ENCODE measurements around the gene FEN1.

FEN1 gene

DNA sequence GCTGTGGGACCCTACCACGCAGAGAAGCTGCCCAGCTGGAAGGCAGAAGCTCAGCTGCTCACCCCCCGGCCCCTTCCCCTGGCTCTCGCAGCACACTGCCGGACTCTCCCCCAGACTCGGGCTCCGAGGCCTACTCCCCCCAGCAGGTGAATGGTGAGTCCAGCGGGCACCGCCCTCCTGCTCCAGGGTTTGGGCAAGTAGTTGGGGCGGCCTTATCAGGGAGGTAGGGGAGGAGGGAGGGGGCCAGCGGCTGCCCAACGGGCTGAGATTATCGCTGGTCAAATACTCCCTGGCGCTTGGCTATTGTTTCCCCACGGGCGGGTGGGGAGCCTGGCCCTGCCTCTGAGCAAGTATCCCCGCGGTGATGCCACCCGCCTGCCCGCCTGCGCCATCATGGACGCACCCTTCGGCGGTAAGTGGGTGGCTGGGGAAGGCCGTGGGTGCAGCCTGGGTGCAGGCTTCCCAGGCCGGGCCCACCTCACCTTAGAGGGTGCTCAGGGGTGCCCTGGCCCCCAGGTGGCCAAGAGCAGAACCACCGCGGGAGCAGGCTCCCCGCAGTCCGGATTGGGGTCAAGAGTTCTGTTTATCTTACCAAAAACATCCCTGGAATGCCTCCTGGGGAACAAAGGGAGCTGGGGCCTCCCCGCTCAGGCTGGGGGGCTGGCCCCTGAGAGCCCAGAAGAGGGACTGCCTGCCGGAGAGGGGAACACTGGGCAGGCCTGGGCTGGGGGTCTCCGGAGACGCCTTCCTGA, 23.4 kb upstream of the FEN1 start:
- TF ChIP-seq, protein P1, sequence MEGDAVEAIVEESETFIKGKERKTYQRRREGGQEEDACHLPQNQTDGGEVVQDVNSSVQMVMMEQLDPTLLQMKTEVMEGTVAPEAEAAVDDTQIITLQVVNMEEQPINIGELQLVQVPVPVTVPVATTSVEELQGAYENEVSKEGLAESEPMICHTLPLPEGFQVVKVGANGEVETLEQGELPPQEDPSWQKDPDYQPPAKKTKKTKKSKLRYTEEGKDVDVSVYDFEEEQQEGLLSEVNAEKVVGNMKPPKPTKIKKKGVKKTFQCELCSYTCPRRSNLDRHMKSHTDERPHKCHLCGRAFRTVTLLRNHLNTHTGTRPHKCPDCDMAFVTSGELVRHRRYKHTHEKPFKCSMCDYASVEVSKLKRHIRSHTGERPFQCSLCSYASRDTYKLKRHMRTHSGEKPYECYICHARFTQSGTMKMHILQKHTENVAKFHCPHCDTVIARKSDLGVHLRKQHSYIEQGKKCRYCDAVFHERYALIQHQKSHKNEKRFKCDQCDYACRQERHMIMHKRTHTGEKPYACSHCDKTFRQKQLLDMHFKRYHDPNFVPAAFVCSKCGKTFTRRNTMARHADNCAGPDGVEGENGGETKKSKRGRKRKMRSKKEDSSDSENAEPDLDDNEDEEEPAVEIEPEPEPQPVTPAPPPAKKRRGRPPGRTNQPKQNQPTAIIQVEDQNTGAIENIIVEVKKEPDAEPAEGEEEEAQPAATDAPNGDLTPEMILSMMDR (IDR thresholded peaks at IDR 0.05; ENCODE audit: control extremely low read depth, extremely low read depth, low read depth, missing control alignments), result no peak
- CTCF ChIA-PET, result no interaction called here
- DNase-seq (ENCODE audit: extremely low spot score), result no peak
- POLR2A ChIA-PET, result interaction anchor here (1.0 kb wide), 1 partner anchor 23 kb away, joined by 3 read pairs; the partner anchor contains the start of gene TMEM258

DNA sequence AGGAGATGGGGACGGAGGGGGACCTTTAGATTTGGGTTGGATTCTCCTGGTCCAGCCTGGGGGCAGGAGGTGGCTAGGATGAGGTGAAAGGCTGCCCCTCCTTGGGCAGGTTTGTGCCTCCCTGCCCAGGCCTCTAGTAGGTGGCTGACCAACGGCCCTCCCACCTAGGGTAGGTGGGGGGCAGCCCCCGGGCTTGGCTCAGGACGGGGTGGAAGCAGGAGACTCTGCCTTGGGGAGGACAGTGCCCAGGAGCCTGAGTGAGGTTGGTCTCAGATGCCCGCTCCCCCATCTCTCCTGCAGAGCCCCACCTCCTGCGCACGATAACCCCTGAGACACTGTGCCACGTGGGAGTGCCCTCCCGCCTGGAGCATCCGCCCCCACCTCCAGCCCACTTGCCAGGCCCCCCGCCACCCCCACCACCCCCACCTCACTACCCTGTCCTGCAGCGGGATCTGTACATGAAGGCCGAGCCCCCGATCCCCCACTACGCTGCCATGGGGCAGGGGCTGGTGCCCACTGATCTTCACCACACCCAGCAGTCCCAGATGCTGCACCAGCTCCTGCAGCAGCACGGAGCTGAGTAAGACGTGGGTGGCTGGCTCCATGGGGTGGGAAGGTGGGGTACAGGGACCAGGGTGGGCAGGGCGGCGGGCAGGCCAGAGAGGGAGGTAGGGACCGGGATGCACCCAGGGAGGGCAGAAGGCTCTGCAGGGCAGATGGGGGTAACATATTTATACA, 22.6 kb upstream of the FEN1 start:
- TF ChIP-seq, protein P1 (IDR thresholded peaks at IDR 0.05; ENCODE audit: control extremely low read depth, extremely low read depth, low read depth, missing control alignments), result no peak
- DNase-seq (ENCODE audit: extremely low spot score), result no peak
- ChIA-PET POLR2A (no interaction called here), CTCF (interaction anchor here (1.1 to 1.2 kb wide), 2 partner anchors 18 to 23 kb away, joined by 3 to 5 read pairs; no protein-coding TSS in a partner anchor)

- CTCF ChIA-PET, result interaction anchor here (1.1 to 1.5 kb wide), 4 partner anchors 16 to 24 kb away, joined by 3 to 7 read pairs (median 4); no protein-coding TSS in a partner anchor
- POLR2A ChIA-PET, result no interaction called here
Observed at GRCh38 chr11:61771195-61771894, 21.4 kb upstream of the FEN1 start.

GRCh38 chr11:61771985-61772455, 20.7 kb upstream of the FEN1 start:
- CTCF ChIA-PET, result interaction anchor here (1.3 to 1.5 kb wide), 2 partner anchors 17 to 24 kb away, joined by 4 to 7 read pairs; no protein-coding TSS in a partner anchor
- no peak for DNase-seq (ENCODE audit: extremely low spot score)
- POLR2A ChIA-PET, result interaction anchor here (0.5 kb wide), 1 partner anchor 246 kb away, joined by 3 read pairs; no protein-coding TSS in a partner anchor
- TF ChIP-seq, protein P1 (IDR thresholded peaks at IDR 0.05; ENCODE audit: control extremely low read depth, extremely low read depth, low read depth, missing control alignments), result no peak

More at GRCh38 chr11:61771195-61771894, 21.4 kb upstream of the FEN1 start:
- DNase-seq (ENCODE audit: extremely low spot score), result no peak
- TF ChIP-seq, protein P1 (IDR thresholded peaks at IDR 0.05; ENCODE audit: control extremely low read depth, extremely low read depth, low read depth, missing control alignments), result no peak

GRCh38 chr11:61773356-61773755, 19.4 kb upstream of the FEN1 start:
- POLR2A ChIA-PET, result no interaction called here
- no peak for DNase-seq (ENCODE audit: extremely low spot score)
- TF ChIP-seq, protein P1 (IDR thresholded peaks at IDR 0.05; ENCODE audit: control extremely low read depth, extremely low read depth, low read depth, missing control alignments), result no peak
- CTCF ChIA-PET, result no interaction called here

GRCh38 chr11:61773809-61774208, 18.9 kb upstream of the FEN1 start:
- CTCF ChIA-PET, result interaction anchor here (1.8 kb wide), 1 partner anchor 18 kb away, joined by 4 read pairs; the partner anchor contains the start of gene TMEM258
- TF ChIP-seq, protein P1 (IDR thresholded peaks at IDR 0.05; ENCODE audit: control extremely low read depth, extremely low read depth, low read depth, missing control alignments), result no peak
- no peak for DNase-seq (ENCODE audit: extremely low spot score)
- POLR2A ChIA-PET, result no interaction called here

Data from GM10248 (cell line).